IMR-90 (cell line): Measurements from ENCODE around the gene BCL11B. TPM values are rescaled to one million over a fixed set of nuclear protein-coding genes. Genes with fewer than 3 reads are reported as not detected.

Source experiments
- ATAC-seq: fragments of 200-7000 bp; cut with Tn5 transposase; 2 replicates; pipeline ENCODE4 v1.9.1; 2020; ENCODE audit warnings: low read depth, mild to moderate bottlenecking, moderate library complexity
- BruUV-seq: library from RNA; stranded (reverse); fragments of 400-500 nt; replicated peaks from 2 replicates; lab custom pipeline; 2021; lab: Mats Ljungman, UMichigan
- CTCF ChIA-PET: fragments of 300-600 bp; formaldehyde crosslinking; extraction: SDS; loops from one replicate; lab custom pipeline; 2021; ENCODE audit warnings: antibody characterized with exemption; lab: Yijun Ruan, JAX
- POLR2A ChIA-PET: fragments of 300-600 bp; sonication (Branson Sonifier 250); formaldehyde crosslinking; loops from one replicate; lab custom pipeline; 2022; ENCODE audit warnings: antibody characterized with exemption; ENCODE audit not compliant: unreplicated experiment; lab: Charles Lee
- DNase-seq: peaks from one replicate; pipeline ENCODE4 v3.0.0; 2013
- H2AFZ ChIP-seq: replicated peaks from 2 replicates; pipeline ENCODE3; 2013; ENCODE audit warnings: low read length, mild to moderate bottlenecking; ENCODE audit not compliant: poor library complexity
- H2AK5ac ChIP-seq: 2 replicates; pipeline ENCODE4 v1.6.1; 2013; ENCODE audit warnings: low read depth, low read length, inconsistent platforms
- H2AK9ac ChIP-seq: replicated peaks from 2 replicates; pipeline ENCODE3; 2013; ENCODE audit warnings: mild to moderate bottlenecking, low read depth, low read length, moderate library complexity; ENCODE audit not compliant: poor library complexity
- H2BK120ac ChIP-seq: 2 replicates; pipeline ENCODE4 v1.6.1; 2013; ENCODE audit warnings: low read depth, low read length, inconsistent platforms
- H2BK15ac ChIP-seq: 3 replicates; pipeline ENCODE4 v1.6.1; 2013; ENCODE audit warnings: low read depth, low read length, inconsistent platforms
- H2BK20ac ChIP-seq: 2 replicates; pipeline ENCODE4 v1.6.1; 2013; ENCODE audit warnings: low read depth, mild to moderate bottlenecking, inconsistent platforms, low read length, moderate library complexity
- H2BK5ac ChIP-seq: 2 replicates; pipeline ENCODE4 v1.6.1; 2013; ENCODE audit warnings: mild to moderate bottlenecking, low read depth, low read length, inconsistent platforms; ENCODE audit not compliant: poor library complexity, severe bottlenecking
- H3K14ac ChIP-seq: replicated peaks from 2 replicates; pipeline ENCODE4 v1.6.1; 2013; ENCODE audit warnings: low read depth, low read length, inconsistent platforms
- H3K18ac ChIP-seq: 2 replicates; pipeline ENCODE4 v1.6.1; 2013; ENCODE audit warnings: low read depth, low read length, control low read depth
- H3K23ac ChIP-seq: 2 replicates; pipeline ENCODE4 v1.6.1; 2013; ENCODE audit warnings: low read depth, low read length, inconsistent platforms
- H3K27ac ChIP-seq: 2 replicates; pipeline ENCODE4 v1.5.1; 2013; ENCODE audit warnings: mild to moderate bottlenecking, control low read depth, low read length; ENCODE audit not compliant: insufficient read depth
- H3K27me3 ChIP-seq: 2 replicates; pipeline ENCODE4 v1.6.1; 2013; ENCODE audit warnings: low read length; ENCODE audit not compliant: control insufficient read depth, insufficient read depth
- H3K36me3 ChIP-seq: 2 replicates; pipeline ENCODE4 v1.6.1; 2013; ENCODE audit warnings: low read length, mixed read lengths; ENCODE audit not compliant: control insufficient read depth, insufficient read depth
- H3K4ac ChIP-seq: 2 replicates; pipeline ENCODE4 v1.6.1; 2013; ENCODE audit warnings: low read depth, low read length, inconsistent platforms
- H3K4me1 ChIP-seq: 2 replicates; pipeline ENCODE4 v1.6.1; 2013; ENCODE audit warnings: low read length, mixed read lengths; ENCODE audit not compliant: control insufficient read depth, insufficient read depth
- H3K4me2 ChIP-seq: 2 replicates; pipeline ENCODE4 v1.6.1; 2013; ENCODE audit warnings: low read depth, mild to moderate bottlenecking, control low read depth, low read length, moderate library complexity
- H3K4me3 ChIP-seq: 2 replicates; pipeline ENCODE4 v1.5.1; 2013; ENCODE audit warnings: low read depth, mild to moderate bottlenecking, control low read depth, low read length, moderate library complexity; ENCODE audit not compliant: insufficient read depth
- H3K56ac ChIP-seq: 2 replicates; pipeline ENCODE4 v1.6.1; 2013; ENCODE audit warnings: low read length, inconsistent platforms; ENCODE audit not compliant: insufficient read depth; ENCODE audit errors: extremely low read depth
- H3K79me1 ChIP-seq, 2 experiments: 2 replicates each; pipeline ENCODE4 v1.6.1; 2013; ENCODE audit warnings: low read length in 2 of 2, inconsistent platforms in 1 of 2, low read depth in 1 of 2
- H3K9ac ChIP-seq: 2 replicates; pipeline ENCODE4 v1.6.1; 2013; ENCODE audit warnings: low read depth, low read length, control low read depth
- H3K9me1 ChIP-seq: 2 replicates; pipeline ENCODE4 v1.6.1; 2013; ENCODE audit warnings: low read length, inconsistent platforms; ENCODE audit not compliant: insufficient read depth
- H3K9me3 ChIP-seq: 2 replicates; pipeline ENCODE4 v1.6.1; 2013; ENCODE audit warnings: low read length; ENCODE audit not compliant: control insufficient read depth, insufficient read depth
- H4K20me1 ChIP-seq: 2 replicates; pipeline ENCODE4 v1.6.1; 2013; ENCODE audit warnings: low read length, inconsistent platforms; ENCODE audit not compliant: insufficient read depth
- H4K5ac ChIP-seq: 2 replicates; pipeline ENCODE4 v1.6.1; 2013; ENCODE audit warnings: mild to moderate bottlenecking, low read depth, low read length, control low read depth
- H4K8ac ChIP-seq, 2 experiments: 2 replicates each; pipeline ENCODE4 v1.6.1; 2013; ENCODE audit warnings: low read depth in 2 of 2, low read length in 2 of 2, control low read depth in 1 of 2, inconsistent platforms in 1 of 2
- H4K91ac ChIP-seq: 2 replicates; pipeline ENCODE4 v1.6.1; 2013; ENCODE audit warnings: low read depth, low read length, inconsistent platforms; ENCODE audit not compliant: insufficient read depth
- BHLHE40 ChIP-seq: fragments of 150-350 bp; IDR thresholded peaks from 2 replicates; pipeline ENCODE4 v1.6.1; 2016; ENCODE audit warnings: mild to moderate bottlenecking, low read depth, low read length
- CEBPB ChIP-seq: IDR thresholded peaks from 2 replicates; pipeline ENCODE4 v1.6.1; 2012; ENCODE audit warnings: low read depth, low read length, improper control_type of control experiment
- CHD1 ChIP-seq: IDR thresholded peaks from 2 replicates; pipeline ENCODE4 v1.6.1; 2012; ENCODE audit warnings: low read depth, low read length, improper control_type of control experiment
- FOS ChIP-seq: fragments of 150-350 bp; IDR thresholded peaks from 2 replicates; pipeline ENCODE4 v1.6.1; 2016; ENCODE audit warnings: low read depth, low read length
- MXI1 ChIP-seq: IDR thresholded peaks from 2 replicates; pipeline ENCODE4 v1.6.1; 2012; ENCODE audit warnings: low read depth, mild to moderate bottlenecking, low read length, moderate library complexity, borderline replicate concordance
- NFE2L2 ChIP-seq: fragments of 150-350 bp; IDR thresholded peaks from 2 replicates; pipeline ENCODE4 v1.6.1; 2016; ENCODE audit warnings: low read depth, mild to moderate bottlenecking, low read length
- RCOR1 ChIP-seq: IDR thresholded peaks from 2 replicates; pipeline ENCODE4 v1.6.1; 2012; ENCODE audit warnings: mild to moderate bottlenecking, low read length, improper control_type of control experiment; ENCODE audit not compliant: insufficient replicate concordance
- RFX5 ChIP-seq: IDR thresholded peaks from 2 replicates; pipeline ENCODE4 v1.8.0; 2012; ENCODE audit warnings: low read depth, mild to moderate bottlenecking, low read length, moderate library complexity
- WGBS, 2 experiments: methylation state at CpG; one replicate each; pipeline versions ENCODE4 v1.1.5 to v1.1.7; 2013; ENCODE audit warnings: missing lambda C conversion rate in 2 of 2; ENCODE audit not compliant: insufficient read length in 1 of 2; ENCODE audit errors: extremely low coverage in 2 of 2; 5-methylcytosine and 5-hydroxymethylcytosine counted together
- dilution Hi-C: fragments of 300-500 bp; cut with HindIII; formaldehyde crosslinking; loops from one replicate; pipeline ENCODE4 v1.14.3; 2018; ENCODE audit warnings: low sequenced_read_pairs; ENCODE audit not compliant: unreplicated experiment
- in situ Hi-C: fragments of 300-500 bp; cut with MboI; formaldehyde crosslinking; loops from 3 replicates; pipeline ENCODE4 v1.14.3; 2019; ENCODE audit warnings: low sequenced_read_pairs, inconsistent platforms, mixed read lengths
- intact Hi-C: fragments of 100-400 bp; cut with micrococcal nuclease; formaldehyde crosslinking; loops from 2 replicates; pipeline ENCODE4 v1.10.0; 2022
- polyA plus RNA-seq, 3 experiments: library from polyadenylated mRNA; depleted of rRNA; stranded (reverse); fragments of >200 nt; gene quantifications; 2 replicates each; pipeline ENCODE4 v1.2.3, GENCODE V29; 2012; ENCODE audit warnings: low replicate concordance in 1 of 3
- total RNA-seq: library from RNA; depleted of rRNA; stranded (reverse); fragments of >200 nt; gene quantifications from 2 replicates; pipeline ENCODE4 v1.2.3, GENCODE V29; 2012

BCL11B gene
- total and polyA plus RNA-seq, 2 of the 4 experiments (the other 2 are of a cell fraction), result under 0.01 TPM; not detected in 1

DNA sequence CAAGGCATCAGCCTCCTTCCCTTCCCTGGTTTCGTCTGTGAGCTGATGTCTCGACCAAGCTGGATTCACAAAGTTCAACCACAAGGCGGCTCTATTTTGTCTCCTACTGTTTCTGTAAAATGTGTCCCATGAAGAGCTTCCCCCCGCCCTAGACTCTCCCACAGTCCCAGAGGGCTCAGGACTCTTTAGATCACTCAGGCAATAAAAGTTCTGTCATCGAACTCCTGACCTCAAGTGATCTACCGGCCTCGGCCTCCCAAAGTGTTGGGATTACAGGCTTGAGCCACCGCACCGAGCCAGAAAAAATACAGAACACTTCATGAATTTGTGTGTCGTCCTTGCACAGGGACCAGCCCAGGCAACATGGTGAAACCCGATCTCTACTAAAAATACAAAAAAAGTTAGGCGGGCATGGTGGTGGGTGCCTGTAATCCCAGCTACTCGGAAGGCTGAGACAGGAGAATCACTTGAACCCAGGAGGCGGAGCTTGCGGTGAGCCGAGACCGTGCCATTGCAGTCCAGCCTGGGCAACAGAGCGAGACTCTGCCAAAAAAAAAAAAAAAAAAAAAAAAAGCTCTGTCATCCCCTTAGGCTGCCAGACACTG, 149.4 kb downstream of the BCL11B start:
- DNase-seq, result no peak
- ATAC-seq, result no peak
- no peak overlapping the region for H3K27ac ChIP-seq
- no peak overlapping the region for H2BK120ac ChIP-seq
- no peak overlapping the region for H3K14ac ChIP-seq
- CTCF ChIA-PET, result no interaction called here
- H3K4me2 ChIP-seq, result no peak overlapping the region
- no peak overlapping the region for H2BK15ac ChIP-seq
- H2AK9ac ChIP-seq, result no peak overlapping the region
- H3K18ac ChIP-seq, result no peak overlapping the region
- TF ChIP-seq RCOR1, result no peak
- TF ChIP-seq MXI1, result no peak
- TF ChIP-seq BHLHE40, result no peak
- TF ChIP-seq NFE2L2, result no peak
- no peak for TF ChIP-seq FOS
- no peak for TF ChIP-seq RFX5
- no peak for TF ChIP-seq CEBPB
- TF ChIP-seq CHD1, result no peak
- no peak overlapping the region for H2AFZ ChIP-seq
- H3K4ac ChIP-seq, result no peak overlapping the region
- dilution Hi-C loops, result no loop called here
- H2BK20ac ChIP-seq, result no peak overlapping the region
- H4K8ac ChIP-seq, result no peak overlapping the region
- H3K4me3 ChIP-seq, result no peak overlapping the region
- H3K9me1 ChIP-seq, result no peaks in the 10 kb centered on the region
- intact Hi-C loops, result no loop called here
- H3K27me3 ChIP-seq, result no peaks in the 10 kb centered on the region
- POLR2A ChIA-PET, result no interaction called here
- H4K91ac ChIP-seq, result no peak overlapping the region
- no peak overlapping the region for H3K23ac ChIP-seq
- no peaks in the 10 kb centered on the region for H3K79me1 ChIP-seq
- H3K9me3 ChIP-seq, result peaks cover 61% of the 10 kb centered on the region
- no peak overlapping the region for H3K56ac ChIP-seq
- no peak overlapping the region for H2AK5ac ChIP-seq
- in situ Hi-C loops, result no loop called here
- WGBS, 2 experiments, result 54% methylated on average over 7 of the region's 18 CpGs; no CpG with 5 or more reads in 1 of the 2 experiments
- no peak overlapping the region for H2BK5ac ChIP-seq
- no peak overlapping the region for H3K9ac ChIP-seq
- no peaks in the 10 kb centered on the region for H3K4me1 ChIP-seq
- no peaks in the 10 kb centered on the region for H3K36me3 ChIP-seq
- no peak overlapping the region for H4K5ac ChIP-seq
- no peaks in the 10 kb centered on the region for H4K20me1 ChIP-seq
- BruUV-seq, result no TSS peak
